Stimulated activated CD8-positive, alpha-beta memory T cell treated with anti-CD3 and anti-CD28 coated beads, Interleukin-4, amount 100 ng/mL, for 24 hours (primary cell): ENCODE measurements around the gene PFN2.

Experiments
- DNase-seq: peaks from one replicate; pipeline ENCODE4 v3.0.0-alpha.2; 2020; ENCODE audit warnings: low read depth

Gene PFN2

DNA sequence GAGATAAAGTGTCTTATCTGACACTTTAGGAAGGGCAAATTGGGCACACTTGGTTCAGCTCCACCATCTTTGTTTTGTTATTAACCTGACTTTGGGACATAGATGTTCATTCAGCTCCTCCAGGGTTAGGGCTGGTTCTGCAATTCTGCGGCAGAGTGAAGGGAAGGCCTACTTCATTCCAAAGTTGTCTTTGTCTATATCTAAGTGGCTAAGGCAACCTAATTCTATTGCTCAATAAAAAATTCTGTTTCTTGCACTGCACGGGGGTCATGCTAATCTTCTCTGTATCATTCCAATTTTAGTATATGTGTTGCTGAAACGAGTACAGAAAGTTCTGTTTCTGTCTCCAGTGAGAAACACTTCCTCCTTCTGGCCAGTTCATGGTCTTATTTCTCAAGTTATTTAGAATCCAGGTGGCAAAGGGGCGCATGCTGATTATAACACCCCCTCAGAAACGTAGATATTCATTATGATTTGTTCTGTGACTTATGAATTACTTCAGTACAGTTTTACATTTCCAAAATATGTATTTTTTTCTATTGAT, 53.5 kb downstream of the PFN2 start:
- no peak for DNase-seq
